ENCODE data around the gene PRR12. TPM values are rescaled to one million over a fixed set of nuclear protein-coding genes. Genes with fewer than 3 reads are reported as not detected.

The PRR12 gene
- total and polyA plus RNA-seq, 9 of the 15 experiments (the other 6 are each of a cell fraction or from before 2014, with no cell fraction given): 0.01 to 21.1 (median 0.98) TPM

- no peak for TF ChIP-seq THRA (IDR thresholded peaks at IDR 0.05)
- no peak for TF ChIP-seq POLR3G (IDR thresholded peaks at IDR 0.05; ENCODE audit: extremely low read depth, insufficient read length, insufficient replicate concordance)
- no peak for TF ChIP-seq DNMT1 (IDR thresholded peaks at IDR 0.05)
- TF ChIP-seq CXXC5 (CRISPR knock-in tag; IDR thresholded peaks at IDR 0.05): 0 out of 2 replicates have a peak, but pooled peaks have one; percentile 30
- TF ChIP-seq BRCA1 (IDR thresholded peaks at IDR 0.05): no peak
- 0 out of 2 replicates have a peak, but pooled peaks have one; percentile 25 for TF ChIP-seq BRCA1 (CRISPR knock-in tag; IDR thresholded peaks at IDR 0.05)
- TF ChIP-seq TBL1XR1 (IDR thresholded peaks at IDR 0.05; ENCODE audit: low read length in 2 of 2): 0 out of 4 replicates have a peak, but pooled peaks of 1 of the 2 experiments have one; percentile 19
- no peak for TF ChIP-seq ZNF263 (CRISPR knock-in tag; IDR thresholded peaks at IDR 0.05; ENCODE audit: borderline replicate concordance)
- TF ChIP-seq THAP7 (CRISPR knock-in tag; IDR thresholded peaks at IDR 0.05): 0 out of 2 replicates have a peak, but pooled peaks have one; percentile 12
- TF ChIP-seq HBP1 (CRISPR knock-in tag; IDR thresholded peaks at IDR 0.05): no peak
- TF ChIP-seq POLR2B (IDR thresholded peaks at IDR 0.05; ENCODE audit: low read depth, partially characterized antibody): peak; percentile 91
- TF ChIP-seq FOXA3 (CRISPR knock-in tag; conservative IDR thresholded peaks at IDR 0.05 in 1 of 2, IDR thresholded peaks at IDR 0.05 in 1 of 2): peak in 1 of 2 experiments; percentile 74; a peak in 1 of 4 replicates
- no peak for TF ChIP-seq HDAC8 (tag; IDR thresholded peaks at IDR 0.05)
- TF ChIP-seq NRF1 (conservative IDR thresholded peaks at IDR 0.05 in 1 of 2, IDR thresholded peaks at IDR 0.05 in 1 of 2): peak; percentile 33 to 45; a peak in 3 of 4 replicates
- TF ChIP-seq ZNF444 (CRISPR knock-in tag; IDR thresholded peaks at IDR 0.05): 0 out of 2 replicates have a peak, but pooled peaks have one; percentile 9
- no peak for TF ChIP-seq SIN3B (IDR thresholded peaks at IDR 0.05; ENCODE audit: low read depth)
- TF ChIP-seq HDAC1 (IDR thresholded peaks at IDR 0.05): peak in 1 of 2 experiments; percentile 76; a peak in 2 of 4 replicates
- peak; percentile 70 for TF ChIP-seq FIP1L1 (IDR thresholded peaks at IDR 0.05; ENCODE audit: low read depth, low read length, poor library complexity, severe bottlenecking)
- no peak for TF ChIP-seq ARNT (IDR thresholded peaks at IDR 0.05)
- no peak for TF ChIP-seq POU5F1 (IDR thresholded peaks at IDR 0.05; ENCODE audit: borderline replicate concordance, low read depth, low read length, partially characterized antibody)
- no peak for TF ChIP-seq HCFC1 (IDR thresholded peaks at IDR 0.05; ENCODE audit: low read depth, low read length)
- no peak for TF ChIP-seq PTBP1 (IDR thresholded peaks at IDR 0.05; ENCODE audit: low read depth, low read length)
- peak; percentile 67 for TF ChIP-seq MBD2 (IDR thresholded peaks at IDR 0.05; ENCODE audit: borderline replicate concordance, low read depth)
- TF ChIP-seq RBM39 (optimal IDR thresholded peaks at IDR 0.05; ENCODE audit: low read depth, low read length): no peak
- peak; percentile 54 for TF ChIP-seq CTBP1 (IDR thresholded peaks at IDR 0.05; ENCODE audit: borderline replicate concordance)
- 0 out of 2 replicates have a peak, but pooled peaks have one; percentile 30 for TF ChIP-seq ARID1B (IDR thresholded peaks at IDR 0.05)
Observed at GRCh38 chr19:49590071-49590970, 661 bp upstream of the PRR12 start (continued).

Measured in K562 (cell line).